PFSK-1 (cell line): ENCODE results near the gene MICU1.

Experiments used
- FOXP2 ChIP-seq: optimal IDR thresholded peaks from 2 replicates; pipeline ENCODE3; 2011; ENCODE audit warnings: borderline replicate concordance, control low read depth, inconsistent platforms; ENCODE audit not compliant: insufficient read depth; ENCODE audit errors: extremely low read length, extremely low read depth
- POLR2AphosphoS5 ChIP-seq: IDR thresholded peaks from 2 replicates; pipeline ENCODE4 v1.6.1; 2012; ENCODE audit warnings: low read depth, mild to moderate bottlenecking, control low read depth, low read length, moderate library complexity
- SIN3A ChIP-seq: IDR thresholded peaks from 2 replicates; pipeline ENCODE4 v1.6.1; 2012; ENCODE audit warnings: mild to moderate bottlenecking, low read length, moderate library complexity, borderline replicate concordance; ENCODE audit not compliant: insufficient read depth
- TAF1 ChIP-seq: IDR thresholded peaks from 2 replicates; pipeline ENCODE4 v1.6.1; 2012; ENCODE audit warnings: low read length, control low read depth, borderline replicate concordance; ENCODE audit not compliant: insufficient read depth
- TF ChIP-seq, protein P1 (sequence below), 2 experiments: IDR thresholded peaks; 2 replicates each; pipeline versions ENCODE4 v1.6.1 to v1.8.0; 2011 to 2012; ENCODE audit warnings: low read depth in 2 of 2, low read length in 2 of 2, control low read depth in 1 of 2, inconsistent platforms in 1 of 2, mild to moderate bottlenecking in 1 of 2, moderate library complexity in 1 of 2; ENCODE audit not compliant: insufficient read depth in 1 of 2

DNA sequence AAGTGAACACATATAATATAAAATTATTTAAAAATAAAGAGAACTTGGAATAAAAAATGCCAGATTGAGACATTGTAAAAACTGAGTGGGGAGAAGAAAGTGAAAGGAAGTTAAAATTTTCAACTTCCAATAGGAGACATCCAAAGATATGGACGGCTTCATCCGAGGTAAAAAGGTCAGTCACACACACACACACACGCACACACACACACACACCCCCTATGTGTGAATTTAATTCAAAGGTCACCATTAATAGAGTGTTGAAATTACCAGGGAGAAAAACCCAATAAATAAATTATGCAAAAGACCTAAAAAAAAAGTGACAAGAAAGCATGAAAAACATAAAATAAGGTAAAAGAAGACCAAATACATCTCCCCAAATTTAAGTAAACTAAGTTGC lies 140.2 kb downstream of the MICU1 start:
- TF ChIP-seq SIN3A (no peak), POLR2AphosphoS5 (no peak), TAF1 (no peak), FOXP2 (no peak)
- TF ChIP-seq, protein P1, sequence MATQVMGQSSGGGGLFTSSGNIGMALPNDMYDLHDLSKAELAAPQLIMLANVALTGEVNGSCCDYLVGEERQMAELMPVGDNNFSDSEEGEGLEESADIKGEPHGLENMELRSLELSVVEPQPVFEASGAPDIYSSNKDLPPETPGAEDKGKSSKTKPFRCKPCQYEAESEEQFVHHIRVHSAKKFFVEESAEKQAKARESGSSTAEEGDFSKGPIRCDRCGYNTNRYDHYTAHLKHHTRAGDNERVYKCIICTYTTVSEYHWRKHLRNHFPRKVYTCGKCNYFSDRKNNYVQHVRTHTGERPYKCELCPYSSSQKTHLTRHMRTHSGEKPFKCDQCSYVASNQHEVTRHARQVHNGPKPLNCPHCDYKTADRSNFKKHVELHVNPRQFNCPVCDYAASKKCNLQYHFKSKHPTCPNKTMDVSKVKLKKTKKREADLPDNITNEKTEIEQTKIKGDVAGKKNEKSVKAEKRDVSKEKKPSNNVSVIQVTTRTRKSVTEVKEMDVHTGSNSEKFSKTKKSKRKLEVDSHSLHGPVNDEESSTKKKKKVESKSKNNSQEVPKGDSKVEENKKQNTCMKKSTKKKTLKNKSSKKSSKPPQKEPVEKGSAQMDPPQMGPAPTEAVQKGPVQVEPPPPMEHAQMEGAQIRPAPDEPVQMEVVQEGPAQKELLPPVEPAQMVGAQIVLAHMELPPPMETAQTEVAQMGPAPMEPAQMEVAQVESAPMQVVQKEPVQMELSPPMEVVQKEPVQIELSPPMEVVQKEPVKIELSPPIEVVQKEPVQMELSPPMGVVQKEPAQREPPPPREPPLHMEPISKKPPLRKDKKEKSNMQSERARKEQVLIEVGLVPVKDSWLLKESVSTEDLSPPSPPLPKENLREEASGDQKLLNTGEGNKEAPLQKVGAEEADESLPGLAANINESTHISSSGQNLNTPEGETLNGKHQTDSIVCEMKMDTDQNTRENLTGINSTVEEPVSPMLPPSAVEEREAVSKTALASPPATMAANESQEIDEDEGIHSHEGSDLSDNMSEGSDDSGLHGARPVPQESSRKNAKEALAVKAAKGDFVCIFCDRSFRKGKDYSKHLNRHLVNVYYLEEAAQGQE (IDR thresholded peaks at IDR 0.05; ENCODE audit: insufficient read depth in 1 of 2, low read depth in 2 of 2, low read length in 2 of 2), result no peak
